Heart left ventricle (tissue), 16 donors: Measurements from ENCODE around the gene S100A13. TPM values are rescaled to one million over a fixed set of nuclear protein-coding genes. Genes with fewer than 3 reads are reported as not detected.

Source experiments
- ATAC-seq, 4 donors: fragments of 200-7000 bp; cut with Tn5 transposase; one replicate each; pipeline ENCODE4 v1.9.1; 2020 to 2022; ENCODE audit warnings: moderate library complexity in 4 of 4, mild to moderate bottlenecking in 3 of 4, moderate number of reproducible peaks in 1 of 4
- DNase-seq, 5 donors: peaks; one replicate each; pipeline ENCODE4 v3.0.0-alpha.2; 2020
- H3K27ac ChIP-seq, 12 donors: fragments of 200-600 bp; sonication (generic) in 4 of 12; one replicate each; pipeline versions ENCODE4 v1.5.0 to v1.8.0; 2016 to 2022; ENCODE audit warnings: mild to moderate bottlenecking in 2 of 12
- H3K27me3 ChIP-seq, 9 donors: fragments of 200-600 bp; sonication (generic) in 2 of 9; one replicate each; pipeline versions ENCODE4 v1.5.1 to v1.8.0; 2016 to 2022; ENCODE audit warnings: mild to moderate bottlenecking in 3 of 9
- H3K36me3 ChIP-seq, 9 donors: fragments of 200-600 bp; sonication (generic) in 2 of 9; one replicate each; pipeline versions ENCODE4 v1.5.0 to v1.8.0; 2018 to 2022; ENCODE audit warnings: mild to moderate bottlenecking in 2 of 9
- H3K4me1 ChIP-seq, 12 donors: fragments of 200-600 bp; sonication (generic) in 4 of 12; one replicate each; pipeline versions ENCODE4 v1.5.0 to v1.8.0; 2016 to 2022; ENCODE audit warnings: mild to moderate bottlenecking in 3 of 12
- H3K4me3 ChIP-seq, 12 donors: fragments of 200-600 bp; sonication (generic) in 4 of 12; one replicate each; pipeline versions ENCODE4 v1.5.0 to v1.8.0; 2017 to 2022; ENCODE audit warnings: mild to moderate bottlenecking in 9 of 12, moderate library complexity in 4 of 12
- H3K9me3 ChIP-seq, 12 donors: fragments of 200-600 bp; sonication (generic) in 4 of 12; one replicate each; pipeline versions ENCODE4 v1.5.0 to v1.8.0; 2016 to 2022; ENCODE audit warnings: mild to moderate bottlenecking in 1 of 12
- POLR2A ChIP-seq, 2 donors: fragments of 450-650 bp; IDR thresholded peaks; one replicate each; pipeline ENCODE4 v1.6.1; 2017; ENCODE audit warnings: antibody characterized with exemption in 2 of 2, mild to moderate bottlenecking in 2 of 2, moderate library complexity in 2 of 2
- WGBS, 4 donors: extraction: QIAGEN DNeasy Blood & Tissue Kit in 2 of 4; methylation state at CpG; one replicate each; pipeline versions ENCODE4 v1.1.5 to v1.1.7; 2013 to 2018; 5-methylcytosine and 5-hydroxymethylcytosine counted together
- intact Hi-C, 10 donors: fragments of 100-400 bp; cut with DNase I; formaldehyde crosslinking; loops; one replicate each; pipeline versions ENCODE4 v1.11.1 to v1.14.2; 2022
- polyA plus RNA-seq, 2 donors: library from polyadenylated mRNA; stranded (reverse); fragments of 200-250 nt; gene quantifications; one replicate each; pipeline ENCODE4 v1.2.3, GENCODE V29; 2013
- total RNA-seq, 9 donors: library from RNA; depleted of rRNA in 2 of 9; stranded (reverse); fragments of >200 nt in 2 of 9; fragmentation: NEBNext Ultra II Directional in 3 of 9; extraction: Animal tissue kit (Norgen Biotek cat#: 25700) in 3 of 9; gene quantifications; one replicate each; pipeline versions ENCODE4 v1.1.0 to v1.2.4, GENCODE V29; 2016 to 2023
- TF ChIP-seq, protein P1 (sequence below), 12 donors: fragments of 200-600 bp; sonication (generic) in 4 of 12; IDR thresholded peaks; one replicate each; pipeline versions ENCODE4 v1.5.0 to v1.8.0; 2018 to 2022; ENCODE audit warnings: antibody characterized with exemption in 12 of 12, mild to moderate bottlenecking in 5 of 12
- donor health status: ischemic (EF 13 %, LVEDD 7.1; RV severe dilation, severe dysfunction).
- donor health status: healthy with polysubstance abuse.
- donor health status: DM: no; HTN: yes; CAD: no.
- donor health status: DM: no; HTN: no; CAD: no.
- donor health status: ischemic (EF 25% LVEDD 6.9; RV normal size, moderate dysfunction).
- donor health status: ischemic (EF 25% LVEDD 5.7; RV mildly dilated, moderate dysfunction).
- donor health status: healthy.
- donor health status: DM: yes; HTN: yes; CAD: no.
- donor health status: ischemic (EF 35%, LVEDD 5.7; RV mildly dilated, moderate dysfunction).
- donor health status: nonischemic (EF 11% LVEDD 7.7; RV severe dilation, severe dysfunction).
- donor health status: DM: yes; HTN: yes; CAD: no.
- donor health status: PGD.
- donor health status: ischemic (EF 29% LVEDD 5.4; RV normal size, mild dysfunction).
- donor health status: nonischemic (EF 23%, LVEDD 6.1; RV moderate dilation, normal function).

Gene S100A13
- total and polyA plus RNA-seq, 11 donors = 98.1 to 272 (median 138) TPM

DNA sequence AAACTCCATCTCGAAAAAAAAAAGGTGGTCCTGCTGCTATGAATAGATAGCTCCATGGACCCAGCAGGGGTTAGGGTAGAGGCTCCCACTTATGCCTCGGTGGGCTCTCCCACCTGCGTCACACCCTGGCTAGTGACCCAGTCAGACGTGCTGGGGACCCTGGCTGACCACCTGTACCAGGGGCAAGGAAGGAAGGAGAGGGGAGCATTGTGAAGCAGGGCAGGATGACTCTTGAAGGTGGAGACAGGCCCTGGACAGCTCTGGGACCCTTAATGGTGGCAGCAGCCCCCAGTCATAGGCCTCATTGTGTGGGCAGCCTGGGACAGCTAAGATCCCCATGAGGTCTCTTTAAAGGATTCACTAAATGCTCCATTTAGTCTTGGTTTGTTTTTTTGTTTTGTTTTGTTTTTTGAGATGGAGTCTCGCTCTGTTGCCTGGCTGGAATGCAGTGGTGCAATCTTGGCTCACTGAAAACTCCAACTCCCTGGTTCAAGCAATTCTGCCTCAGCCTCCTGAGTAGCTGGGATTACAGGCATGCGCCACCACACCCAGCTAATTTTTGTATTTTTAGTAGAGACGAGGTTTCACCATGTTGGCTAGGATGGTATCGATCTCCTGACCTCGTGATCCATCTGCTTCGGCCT lies 20.8 kb upstream of the S100A13 start:
- H3K27ac ChIP-seq = peak overlapping the region in 2 of 12 donors; percentile 17 to 77
- ATAC-seq (peak in 2 of 4 donors; percentile 11 to 19), DNase-seq (no peak)
- peaks cover 0 to 45% (median 37%) of the 10 kb centered on the region in 9 donors for H3K36me3 ChIP-seq
- H3K4me1 ChIP-seq = peaks cover 0 to 56% (median 22%) of the 10 kb centered on the region in 12 donors
- TF ChIP-seq, protein P1, sequence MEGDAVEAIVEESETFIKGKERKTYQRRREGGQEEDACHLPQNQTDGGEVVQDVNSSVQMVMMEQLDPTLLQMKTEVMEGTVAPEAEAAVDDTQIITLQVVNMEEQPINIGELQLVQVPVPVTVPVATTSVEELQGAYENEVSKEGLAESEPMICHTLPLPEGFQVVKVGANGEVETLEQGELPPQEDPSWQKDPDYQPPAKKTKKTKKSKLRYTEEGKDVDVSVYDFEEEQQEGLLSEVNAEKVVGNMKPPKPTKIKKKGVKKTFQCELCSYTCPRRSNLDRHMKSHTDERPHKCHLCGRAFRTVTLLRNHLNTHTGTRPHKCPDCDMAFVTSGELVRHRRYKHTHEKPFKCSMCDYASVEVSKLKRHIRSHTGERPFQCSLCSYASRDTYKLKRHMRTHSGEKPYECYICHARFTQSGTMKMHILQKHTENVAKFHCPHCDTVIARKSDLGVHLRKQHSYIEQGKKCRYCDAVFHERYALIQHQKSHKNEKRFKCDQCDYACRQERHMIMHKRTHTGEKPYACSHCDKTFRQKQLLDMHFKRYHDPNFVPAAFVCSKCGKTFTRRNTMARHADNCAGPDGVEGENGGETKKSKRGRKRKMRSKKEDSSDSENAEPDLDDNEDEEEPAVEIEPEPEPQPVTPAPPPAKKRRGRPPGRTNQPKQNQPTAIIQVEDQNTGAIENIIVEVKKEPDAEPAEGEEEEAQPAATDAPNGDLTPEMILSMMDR (IDR thresholded peaks at IDR 0.05) = no peak
- TF ChIP-seq POLR2A (IDR thresholded peaks at IDR 0.05) = no peak
- H3K9me3 ChIP-seq = no peaks in the 10 kb centered on the region
- H3K4me3 ChIP-seq = no peak overlapping the region
- WGBS, 4 donors = 79 to 88% (median 83%) methylated on average over 10 of the region's 10 CpGs
- no peaks in the 10 kb centered on the region for H3K27me3 ChIP-seq
- intact Hi-C loops = no loop called here

DNA sequence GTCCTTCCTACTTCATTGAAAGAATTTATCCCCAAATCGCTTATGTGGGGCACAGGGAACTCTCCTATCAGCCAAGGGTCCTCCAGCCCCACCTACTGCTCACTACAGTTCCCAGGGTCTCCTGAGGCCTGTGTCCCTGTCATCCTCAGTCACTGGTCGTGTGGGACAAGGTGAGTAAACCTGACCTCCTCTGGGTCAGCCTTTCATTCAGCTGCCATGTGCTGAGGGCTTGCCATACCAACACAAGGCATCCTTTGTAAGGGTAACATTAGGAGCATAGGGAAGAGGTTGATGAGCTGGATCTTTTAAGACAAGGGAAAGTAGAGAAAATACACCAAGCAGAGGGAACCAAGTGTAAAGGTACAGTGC lies 20.0 kb upstream of the S100A13 start:
- peak in 3 of 4 donors; percentile 9 to 29 (median 17) for ATAC-seq
- Histone ChIP-seq H3K4me1 (peaks cover 0 to 53% (median 25%) of the 10 kb centered on the region in 12 donors), H3K9me3 (no peaks in the 10 kb centered on the region), H3K27me3 (no peaks in the 10 kb centered on the region), H3K4me3 (no peak overlapping the region), H3K27ac (peak overlapping the region in 5 of 12 donors; percentile 8 to 77 (median 22)), H3K36me3 (peaks cover 0 to 52% (median 45%) of the 10 kb centered on the region in 9 donors)
- intact Hi-C loops = no loop called here
- WGBS, 4 donors = 48 to 66% (median 53%) methylated on average over 2 of the region's 2 CpGs
- no peak for DNase-seq
- TF ChIP-seq, protein P1 (IDR thresholded peaks at IDR 0.05) = no peak
- no peak for TF ChIP-seq POLR2A (IDR thresholded peaks at IDR 0.05)

- no peak overlapping the region for H3K4me3 ChIP-seq
- 84 to 88% (median 85%) methylated on average over 5 of the region's 5 CpGs for WGBS, 4 donors
- no peak for TF ChIP-seq POLR2A (IDR thresholded peaks at IDR 0.05)
- TF ChIP-seq, protein P1 (IDR thresholded peaks at IDR 0.05) = no peak
- peaks cover 0 to 52% (median 29%) of the 10 kb centered on the region in 12 donors for H3K4me1 ChIP-seq
- no peaks in the 10 kb centered on the region for H3K9me3 ChIP-seq
- no peaks in the 10 kb centered on the region for H3K27me3 ChIP-seq
- peaks cover 0 to 58% (median 50%) of the 10 kb centered on the region in 9 donors for H3K36me3 ChIP-seq
- DNase-seq (no peak), ATAC-seq (peak in 3 of 4 donors; percentile 2 to 18 (median 2))
- intact Hi-C loops = no loop called here
- H3K27ac ChIP-seq = peak overlapping the region in 4 of 12 donors; percentile 11 to 77 (median 23)
These were observed 19.5 kb upstream of the S100A13 start for GRCh38 chr1:153646672-153647345.

DNA sequence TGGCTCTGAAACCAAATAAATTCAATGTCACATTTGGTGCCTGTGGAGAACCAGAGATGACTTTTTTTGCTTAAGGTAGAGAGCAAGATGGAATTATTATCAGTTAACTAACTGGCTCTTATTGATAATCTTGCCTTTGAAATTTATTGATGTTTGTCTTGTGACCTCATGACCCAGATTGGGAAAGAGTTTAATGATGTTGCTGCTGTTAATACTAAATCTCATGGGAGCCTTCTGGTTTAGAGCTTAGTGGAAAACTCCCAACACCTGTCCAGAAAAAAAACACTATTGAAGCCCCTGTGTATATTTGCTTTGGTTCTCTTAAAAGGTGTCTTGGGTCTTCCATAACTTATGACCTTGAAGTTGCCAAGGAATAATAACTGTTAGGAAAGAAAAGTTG lies 16.5 kb upstream of the S100A13 start:
- no peak for ATAC-seq
- TF ChIP-seq, protein P1 (IDR thresholded peaks at IDR 0.05) = no peak
- no peak for TF ChIP-seq POLR2A (IDR thresholded peaks at IDR 0.05)
- Histone ChIP-seq H3K4me3 (no peak overlapping the region), H3K27ac (peak overlapping the region in 9 of 12 donors; percentile 9 to 61 (median 36)), H3K36me3 (peaks cover 0 to 88% (median 80%) of the 10 kb centered on the region in 9 donors), H3K27me3 (no peaks in the 10 kb centered on the region), H3K9me3 (no peaks in the 10 kb centered on the region), H3K4me1 (peaks cover 4 to 62% (median 49%) of the 10 kb centered on the region in 12 donors)
- intact Hi-C loops = no loop called here
- no peak for DNase-seq
